ENCODE measurements around the gene ELMO1. TPM values are rescaled to one million over a fixed set of nuclear protein-coding genes. Genes with fewer than 3 reads are reported as not detected.

Gene ELMO1
- polyA plus RNA-seq, 1 experiment = not detected

- Histone ChIP-seq H3K27me3 (ENCODE audit: control insufficient read depth, insufficient read depth, low read length) (peaks cover 2% of the 10 kb centered on the region), H3K9me3 (ENCODE audit: control insufficient read depth, insufficient read depth, low read length) (no peaks in the 10 kb centered on the region), H3K27ac (ENCODE audit: low read depth, low read length) (no peak overlapping the region), H3K4me3 (ENCODE audit: low read depth, low read length) (no peak overlapping the region)
- CTCF ChIA-PET = interaction anchor here (0.6 to 7.4 kb wide), 4 partner anchors 9 to 756 kb away, joined by 3 to 135 read pairs (median 6); no protein-coding TSS in a partner anchor
- no peak for TF ChIP-seq CTCF (IDR thresholded peaks at IDR 0.05; ENCODE audit: low read depth, low read length)
- POLR2A ChIA-PET = no interaction called here
- no peak for DNase-seq (ENCODE audit: low read depth, low spot score)
These were observed 251.6 kb downstream of the ELMO1 start for GRCh38 chr7:37197108-37197507.

- POLR2A ChIA-PET = no interaction called here
- DNase-seq (ENCODE audit: low read depth, low spot score) = no peak
- Histone ChIP-seq H3K27me3 (ENCODE audit: control insufficient read depth, insufficient read depth, low read length) (peaks cover 2% of the 10 kb centered on the region), H3K27ac (ENCODE audit: low read depth, low read length) (no peak overlapping the region), H3K4me3 (ENCODE audit: low read depth, low read length) (no peak overlapping the region), H3K9me3 (ENCODE audit: control insufficient read depth, insufficient read depth, low read length) (no peaks in the 10 kb centered on the region)
- CTCF ChIA-PET = interaction anchor here (0.6 to 7.4 kb wide), 4 partner anchors 10 to 756 kb away, joined by 3 to 135 read pairs (median 6); no protein-coding TSS in a partner anchor
- TF ChIP-seq CTCF (IDR thresholded peaks at IDR 0.05; ENCODE audit: low read depth, low read length) = no peak
These were observed 252.0 kb downstream of the ELMO1 start for GRCh38 chr7:37196676-37197075.

- Histone ChIP-seq H3K27me3 (ENCODE audit: control insufficient read depth, insufficient read depth, low read length) (peaks cover 2% of the 10 kb centered on the region), H3K4me3 (ENCODE audit: low read depth, low read length) (no peak overlapping the region), H3K27ac (ENCODE audit: low read depth, low read length) (no peak overlapping the region), H3K9me3 (ENCODE audit: control insufficient read depth, insufficient read depth, low read length) (no peaks in the 10 kb centered on the region)
- DNase-seq (ENCODE audit: low read depth, low spot score) = no peak
- POLR2A ChIA-PET = no interaction called here
- no peak for TF ChIP-seq CTCF (IDR thresholded peaks at IDR 0.05; ENCODE audit: low read depth, low read length)
- CTCF ChIA-PET = interaction anchor here (2.1 kb wide), 1 partner anchor 14 kb away, joined by 10 read pairs; no protein-coding TSS in a partner anchor
These were observed 253.3 kb downstream of the ELMO1 start for GRCh38 chr7:37195388-37195787.

- no peak for TF ChIP-seq CTCF (IDR thresholded peaks at IDR 0.05; ENCODE audit: low read depth, low read length)
- ChIA-PET POLR2A (no interaction called here), CTCF (no interaction called here)
- Histone ChIP-seq H3K27me3 (ENCODE audit: control insufficient read depth, insufficient read depth, low read length) (peaks cover 2% of the 10 kb centered on the region), H3K4me3 (ENCODE audit: low read depth, low read length) (no peak overlapping the region), H3K27ac (ENCODE audit: low read depth, low read length) (no peak overlapping the region), H3K9me3 (ENCODE audit: control insufficient read depth, insufficient read depth, low read length) (no peaks in the 10 kb centered on the region)
- no peak for DNase-seq (ENCODE audit: low read depth, low spot score)
These were observed 253.7 kb downstream of the ELMO1 start for GRCh38 chr7:37194943-37195342.

- DNase-seq (ENCODE audit: low read depth, low spot score) = no peak
- Histone ChIP-seq H3K4me3 (ENCODE audit: low read depth, low read length) (no peak overlapping the region), H3K27ac (ENCODE audit: low read depth, low read length) (no peak overlapping the region), H3K9me3 (ENCODE audit: control insufficient read depth, insufficient read depth, low read length) (no peaks in the 10 kb centered on the region), H3K27me3 (ENCODE audit: control insufficient read depth, insufficient read depth, low read length) (peaks cover 2% of the 10 kb centered on the region)
- ChIA-PET CTCF (interaction anchor here (1.0 kb wide), 1 partner anchor 12 kb away, joined by 3 read pairs; no protein-coding TSS in a partner anchor), POLR2A (no interaction called here)
- no peak for TF ChIP-seq CTCF (IDR thresholded peaks at IDR 0.05; ENCODE audit: low read depth, low read length)
These were observed 254.9 kb downstream of the ELMO1 start for GRCh38 chr7:37193775-37194135.
